ENCODE results near the gene HERC6.
"Not testable (repeated sequence)": the region's sequence is repeated elsewhere in the genome, so short reads cannot be mapped to it uniquely, and the experiment has no call there.

Gene HERC6

GRCh38 chr4:88378691-88379559 lies at the start of gene HERC6:
TSS of gene HERC6 (plus strand) at chr4:88378852. CDS start at chr4:88378922, 70 bp downstream.
- DNase-seq (ENCODE audit: low spot score), result peak; percentile 86

DNA sequence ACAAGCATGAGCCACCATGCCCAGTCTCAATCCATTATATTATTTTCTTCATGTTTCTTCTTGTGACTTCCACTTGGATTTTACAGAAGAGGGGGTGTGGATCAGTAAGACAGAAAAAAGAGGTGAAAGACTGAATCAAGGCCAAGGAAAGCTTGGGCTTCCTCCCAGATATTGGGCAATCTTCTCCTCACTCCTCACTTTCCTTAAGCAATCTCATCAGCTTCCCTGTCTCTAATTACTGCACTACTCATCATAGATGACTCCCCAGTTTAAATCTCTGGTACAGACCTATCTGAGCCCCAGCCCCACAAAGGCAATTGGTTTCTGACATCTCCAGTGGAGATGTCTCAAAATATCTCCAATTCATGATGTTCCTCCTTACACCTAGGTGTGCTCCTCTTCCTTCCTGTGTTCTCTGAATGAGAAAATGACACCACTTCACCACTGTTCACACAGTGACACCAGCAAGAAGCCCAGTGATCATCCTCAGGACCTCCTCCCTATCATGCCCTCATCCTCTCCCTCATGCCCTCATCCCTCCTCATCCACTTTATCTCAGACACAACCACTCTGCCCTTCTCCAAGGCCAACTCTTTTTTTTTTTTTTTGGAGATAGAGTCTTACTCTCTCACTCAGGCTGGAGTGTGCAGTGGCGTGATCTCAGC lies 44.8 kb upstream of the HERC6 start:
- DNase-seq (ENCODE audit: low spot score), result no peak

DNA sequence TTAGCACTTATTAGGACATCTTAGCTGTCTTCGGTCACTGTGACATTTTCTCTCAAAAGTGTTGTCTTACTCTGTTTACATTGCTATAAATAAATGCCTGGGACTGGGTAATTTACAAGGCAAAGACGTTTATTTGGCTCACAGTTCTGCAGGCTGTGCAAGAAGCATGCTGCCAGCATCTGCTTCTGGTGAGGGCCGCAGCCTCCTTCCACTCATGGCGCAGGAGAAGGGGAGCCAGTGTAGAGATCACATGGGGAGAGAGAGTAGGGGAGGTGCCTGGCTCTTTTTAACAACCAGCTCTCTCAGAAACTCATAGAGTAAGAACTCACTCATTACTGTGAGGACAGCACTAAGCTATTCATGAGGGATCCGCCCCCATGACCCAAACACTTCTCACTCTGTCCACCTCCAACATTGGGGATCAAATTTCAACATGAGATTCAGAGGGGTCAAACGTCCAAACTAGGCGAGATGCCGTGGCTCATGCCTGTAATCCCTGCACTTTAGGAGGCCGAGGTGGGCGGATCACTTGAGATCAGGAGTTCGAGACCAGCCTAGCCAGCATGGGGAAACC lies 43.5 kb upstream of the HERC6 start:
- DNase-seq (ENCODE audit: low spot score), result no peak

DNA sequence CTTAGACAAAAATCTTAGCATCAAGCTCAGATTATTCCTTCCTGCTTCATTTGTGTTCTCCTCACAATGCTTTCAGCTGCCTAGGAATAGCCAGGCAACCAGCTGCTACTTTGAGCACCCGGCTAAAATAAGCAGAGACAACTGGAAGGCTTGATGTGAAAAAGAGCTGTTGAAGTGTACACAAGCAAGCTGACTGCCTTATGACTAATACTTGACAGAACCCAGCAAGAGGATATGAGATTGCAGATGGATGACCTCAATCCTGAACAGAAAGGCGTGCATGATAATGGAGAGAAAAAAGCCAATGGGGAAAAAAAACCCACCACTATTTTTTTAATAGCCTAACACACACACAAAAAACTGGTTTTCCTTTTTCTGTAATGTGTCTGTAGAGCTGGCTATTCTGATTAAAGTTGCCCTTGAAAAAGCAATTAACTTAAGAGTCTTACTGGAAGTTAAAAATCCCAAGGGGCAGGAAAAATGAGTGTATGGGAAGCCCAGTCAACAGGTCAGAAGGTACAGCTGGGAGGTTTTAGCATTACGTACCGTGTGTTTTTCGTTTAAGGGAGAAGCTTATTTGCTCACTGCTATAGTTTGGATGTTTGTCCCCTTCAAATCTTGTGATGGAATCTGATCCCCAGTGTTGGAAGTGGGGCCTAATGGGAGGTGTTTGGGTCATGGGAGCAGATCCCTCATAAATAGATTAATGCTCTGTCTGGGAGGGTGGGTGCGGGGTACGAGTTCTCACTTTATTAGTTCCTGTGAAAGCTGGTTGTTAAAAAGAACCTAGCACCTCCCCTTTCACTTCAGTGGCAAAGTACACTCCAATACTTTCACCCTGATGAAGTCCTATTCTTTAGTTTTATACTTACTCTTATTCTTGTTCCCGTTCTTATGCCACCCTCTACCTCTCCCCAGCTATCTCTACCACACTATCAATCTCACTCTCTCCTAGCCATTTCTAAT lies 37.1 kb upstream of the HERC6 start:
- no peak for DNase-seq (ENCODE audit: low spot score)

DNA sequence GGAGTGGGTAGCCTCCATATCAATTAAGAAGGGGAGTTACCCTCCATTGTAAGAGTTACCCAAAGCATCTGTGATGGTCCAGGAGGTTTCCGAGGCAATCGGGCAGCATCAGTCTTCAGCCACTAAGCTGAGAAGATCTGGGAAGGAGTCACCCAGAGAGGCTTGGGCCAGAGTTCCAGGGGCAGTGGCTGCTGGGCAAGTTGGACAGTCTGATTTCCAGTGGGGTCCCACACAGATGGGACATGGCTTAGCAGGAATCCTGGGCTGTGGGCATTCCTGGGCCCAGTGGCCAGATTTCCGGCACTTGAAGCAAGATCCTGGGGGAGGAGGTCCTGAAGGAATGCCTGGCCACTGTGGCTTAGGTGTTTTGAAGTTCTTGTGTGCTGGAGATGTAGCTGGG lies 31.8 kb upstream of the HERC6 start:
- DNase-seq (ENCODE audit: low spot score), result not testable (repeated sequence)

GRCh38 chr4:88348761-88349160 lies 29.9 kb upstream of the HERC6 start:
- not testable (repeated sequence) for DNase-seq (ENCODE audit: low spot score)

GRCh38 chr4:88350786-88351185 lies 27.9 kb upstream of the HERC6 start:
- no peak for DNase-seq (ENCODE audit: low spot score)

DNA sequence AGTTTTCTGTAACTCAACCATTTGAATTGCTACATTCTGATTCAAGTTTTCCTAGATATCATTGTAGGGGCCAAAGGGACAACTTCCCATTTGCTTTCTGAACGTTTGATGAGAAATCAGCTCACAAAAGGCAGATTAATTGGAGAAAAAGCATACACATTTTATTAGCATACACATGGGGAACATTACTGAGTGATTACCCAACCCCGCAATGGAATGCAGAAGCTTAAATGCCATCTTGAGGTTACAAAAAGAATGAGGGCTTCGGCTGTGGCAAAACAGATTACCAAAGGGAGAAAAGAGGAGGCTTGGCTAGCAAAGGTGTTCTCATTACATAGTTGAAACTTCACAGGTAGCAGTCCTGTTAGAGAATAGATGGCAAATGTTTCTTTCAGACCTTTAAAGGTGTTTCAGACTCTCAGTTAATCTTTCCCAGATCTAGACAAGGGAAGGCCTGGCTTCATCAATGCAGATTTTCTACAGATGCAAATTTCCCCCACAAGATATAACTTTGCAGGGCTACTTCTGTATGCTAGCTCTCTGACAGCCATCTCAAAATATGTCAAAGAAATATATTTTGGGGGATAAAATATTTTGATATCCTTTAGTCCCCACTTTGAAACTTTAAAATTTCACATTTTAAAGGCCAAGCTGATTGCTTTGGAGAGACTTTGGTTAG lies 26.5 kb upstream of the HERC6 start:
- no peak for DNase-seq (ENCODE audit: low spot score)

DNA sequence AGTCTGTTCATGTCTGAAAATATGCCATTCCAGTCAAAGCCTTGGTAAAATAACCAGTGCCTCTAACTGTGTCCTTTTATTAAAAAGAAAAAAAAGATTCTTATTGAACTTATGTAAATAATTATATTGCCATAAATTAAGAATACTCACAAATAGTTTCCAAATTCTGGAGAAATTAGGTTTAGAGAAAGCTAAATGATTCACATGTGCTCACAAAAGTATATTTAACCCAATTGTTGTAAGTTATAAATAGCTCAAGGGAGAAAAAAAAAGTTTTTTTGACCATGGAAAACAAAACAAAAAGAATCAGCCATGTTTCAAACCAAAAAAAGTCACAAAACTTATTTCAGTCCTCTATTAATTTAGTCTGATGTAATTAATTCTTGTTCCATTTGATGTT lies 25.3 kb upstream of the HERC6 start:
- no peak for DNase-seq (ENCODE audit: low spot score)

GRCh38 chr4:88356771-88357170 lies 21.9 kb upstream of the HERC6 start:
- no peak for DNase-seq (ENCODE audit: low spot score)

- no peak for DNase-seq (ENCODE audit: low spot score)
Measured at GRCh38 chr4:88357262-88357661, 21.4 kb upstream of the HERC6 start.

- no peak for DNase-seq (ENCODE audit: low spot score)
Measured at GRCh38 chr4:88359558-88359957, 19.1 kb upstream of the HERC6 start.

DNA sequence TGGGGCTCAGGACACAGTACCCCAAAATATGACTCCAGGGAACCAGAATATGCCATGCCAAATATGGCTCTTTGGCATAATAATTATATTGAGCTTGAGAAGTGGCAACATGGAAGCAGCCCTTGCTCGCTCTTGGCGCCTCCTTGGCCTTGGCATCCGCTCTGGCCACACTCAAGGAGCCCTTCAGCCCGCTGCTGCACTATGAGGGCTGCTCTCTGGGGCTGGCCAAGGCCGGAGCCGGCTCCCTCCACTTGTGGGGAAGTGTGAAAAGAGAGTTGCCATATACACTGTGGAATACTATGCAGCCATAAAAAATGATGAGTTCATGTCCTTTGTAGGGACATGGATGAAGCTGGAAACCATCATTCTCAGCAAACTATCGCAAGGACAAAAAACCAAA lies 18.4 kb upstream of the HERC6 start:
- DNase-seq (ENCODE audit: low spot score), result no peak

DNA sequence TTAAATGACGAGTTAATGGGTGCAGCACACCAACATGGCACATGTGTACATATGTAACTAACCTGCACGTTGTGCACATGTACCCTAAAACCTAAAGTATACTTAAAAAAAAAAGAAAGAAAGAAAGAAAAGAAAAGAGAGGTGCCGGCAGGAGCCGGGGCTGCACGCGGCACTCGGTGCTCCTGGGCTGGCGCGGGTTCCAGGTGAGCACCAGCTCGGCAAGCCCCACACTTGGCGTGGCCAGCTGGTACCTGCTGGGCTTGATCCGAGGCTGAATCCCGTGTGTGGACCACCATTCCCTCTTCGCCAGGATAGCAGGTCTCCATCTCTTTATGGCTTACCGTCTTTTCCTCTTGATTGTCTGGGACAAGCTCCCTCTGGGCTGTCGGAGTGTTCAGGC lies 17.9 kb upstream of the HERC6 start:
- no peak for DNase-seq (ENCODE audit: low spot score)

DNA sequence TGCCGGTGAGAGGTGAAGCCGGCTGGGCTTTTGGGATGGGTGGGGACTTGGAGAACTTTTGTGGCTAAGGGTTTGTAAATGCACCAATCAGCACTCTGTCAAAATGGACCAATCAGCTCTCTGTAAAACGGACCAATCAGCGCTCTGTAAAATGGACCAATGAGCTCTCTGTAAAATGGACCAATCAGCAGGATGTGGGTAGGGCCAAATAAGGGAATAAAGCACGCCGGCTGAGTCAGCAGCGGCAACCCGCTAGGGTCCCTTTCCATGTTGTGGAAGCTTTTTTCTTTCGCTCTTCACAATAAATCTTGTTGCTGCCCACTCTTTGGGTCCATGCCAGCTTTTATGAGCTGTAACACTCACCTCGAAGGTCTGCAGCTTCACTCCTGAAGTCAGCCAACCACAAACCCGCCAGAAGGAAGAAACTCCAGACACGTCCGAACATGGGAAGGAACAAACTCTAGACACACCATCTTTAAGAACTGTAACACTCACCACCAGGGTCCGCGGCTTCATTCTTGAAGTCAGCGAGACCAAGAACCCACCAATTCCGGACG lies 17.4 kb upstream of the HERC6 start:
- DNase-seq (ENCODE audit: low spot score), result not testable (repeated sequence)

- no peak for DNase-seq (ENCODE audit: low spot score)
Measured at GRCh38 chr4:88366460-88366859, 12.2 kb upstream of the HERC6 start.

DNA sequence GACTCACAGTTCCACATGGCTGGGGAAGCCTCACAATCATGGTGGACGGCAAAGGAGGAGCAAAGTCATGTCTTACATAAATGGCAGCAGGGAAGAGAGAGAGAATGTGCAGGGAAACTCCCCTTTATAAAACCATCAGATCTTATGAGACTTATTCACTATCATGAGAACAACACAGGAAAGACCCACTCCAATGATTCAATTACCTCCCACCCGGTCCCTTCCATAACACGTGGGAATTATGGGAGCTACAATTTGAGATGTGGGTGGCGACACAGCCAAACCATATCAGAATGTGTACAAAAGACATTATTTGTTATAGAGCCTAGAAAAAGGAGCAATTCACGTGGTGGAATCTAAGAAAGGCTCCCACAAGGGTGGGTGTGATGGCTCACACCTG lies 10.8 kb upstream of the HERC6 start:
- no peak for DNase-seq (ENCODE audit: low spot score)

- DNase-seq (ENCODE audit: low spot score), result peak; percentile 24
Measured at GRCh38 chr4:88369180-88369812, 9.4 kb upstream of the HERC6 start.

DNA sequence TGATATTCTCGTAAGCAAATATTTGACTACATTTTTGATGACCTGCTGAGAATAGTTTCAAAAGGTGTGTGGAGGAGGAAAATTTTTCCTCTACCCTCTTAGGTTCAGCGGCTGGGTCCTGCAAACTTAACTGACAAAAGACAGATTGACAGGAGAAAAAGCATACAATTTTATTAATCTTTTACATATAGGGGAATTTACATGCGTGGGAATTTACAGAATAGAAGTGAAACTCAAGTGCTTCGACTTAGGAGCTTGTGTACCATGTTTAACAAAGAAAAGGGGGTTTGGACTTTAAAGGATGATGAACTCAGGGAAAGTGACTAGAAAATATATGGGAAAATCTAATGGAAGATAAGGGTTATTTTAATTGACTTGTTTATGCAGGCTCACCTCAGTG lies 2.5 kb downstream of the HERC6 start:
- no peak for DNase-seq (ENCODE audit: low spot score)

DNA sequence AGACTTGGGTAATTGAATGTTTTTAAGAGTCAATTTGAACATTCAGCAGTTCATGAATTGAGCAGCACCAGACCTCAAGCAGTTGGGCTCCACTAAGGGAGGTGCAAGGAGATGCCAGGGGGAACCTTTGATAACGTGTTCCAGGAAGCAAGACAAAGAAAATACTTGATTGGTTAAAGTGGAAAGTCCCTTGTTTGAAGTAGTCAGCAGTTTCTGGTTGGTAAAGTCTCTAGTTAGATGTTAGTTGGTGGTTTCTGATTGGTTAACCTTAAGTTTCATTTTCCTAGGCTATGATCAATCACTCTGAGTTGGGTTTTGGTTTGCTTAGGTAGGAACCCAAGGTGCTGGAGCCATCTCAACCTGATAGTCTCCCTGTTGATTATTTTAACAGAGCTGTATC lies 4.0 kb downstream of the HERC6 start:
- no peak for DNase-seq (ENCODE audit: low spot score)

- no peak for DNase-seq (ENCODE audit: low spot score)
Measured at GRCh38 chr4:88390128-88390527, 11.5 kb downstream of the HERC6 start.
